Ishikawa (cell line): ENCODE results near the gene KCNF1.

Source experiments
- CEBPB ChIP-seq: IDR thresholded peaks from 2 replicates; pipeline ENCODE4 v1.6.1; 2012
- CREB1 ChIP-seq: IDR thresholded peaks from 2 replicates; pipeline ENCODE4 v1.6.1; 2012; ENCODE audit warnings: low read depth
- EGR1 ChIP-seq: IDR thresholded peaks from 2 replicates; pipeline ENCODE4 v1.6.1; 2012
- EP300 ChIP-seq: IDR thresholded peaks from 2 replicates; pipeline ENCODE4 v1.6.1; 2012; ENCODE audit warnings: borderline replicate concordance
- FOXM1 ChIP-seq: IDR thresholded peaks from 2 replicates; pipeline ENCODE4 v1.6.1; 2012; ENCODE audit warnings: low read depth, borderline replicate concordance
- MAX ChIP-seq: IDR thresholded peaks from 2 replicates; pipeline ENCODE4 v1.6.1; 2012
- NFIC ChIP-seq: IDR thresholded peaks from 2 replicates; pipeline ENCODE4 v1.6.1; 2012
- RAD21 ChIP-seq: IDR thresholded peaks from 2 replicates; pipeline ENCODE4 v1.6.1; 2012; ENCODE audit warnings: low read depth
- REST ChIP-seq: IDR thresholded peaks from 2 replicates; pipeline ENCODE4 v1.6.1; 2012; ENCODE audit warnings: low read depth, mild to moderate bottlenecking
- TAF1 ChIP-seq: IDR thresholded peaks from 2 replicates; pipeline ENCODE4 v1.6.1; 2012; ENCODE audit warnings: low read depth, mild to moderate bottlenecking
- TCF12 ChIP-seq: IDR thresholded peaks from 2 replicates; pipeline ENCODE4 v1.6.1; 2012; ENCODE audit warnings: low read depth
- TEAD4 ChIP-seq: IDR thresholded peaks from 2 replicates; pipeline ENCODE4 v1.6.1; 2012
- USF1 ChIP-seq: IDR thresholded peaks from 2 replicates; pipeline ENCODE4 v1.6.1; 2012
- YY1 ChIP-seq: IDR thresholded peaks from 2 replicates; pipeline ENCODE4 v1.6.1; 2012; ENCODE audit warnings: low read depth
- ZBTB7A ChIP-seq: IDR thresholded peaks from 2 replicates; pipeline ENCODE4 v1.6.1; 2012; ENCODE audit warnings: low read depth

Gene KCNF1

DNA sequence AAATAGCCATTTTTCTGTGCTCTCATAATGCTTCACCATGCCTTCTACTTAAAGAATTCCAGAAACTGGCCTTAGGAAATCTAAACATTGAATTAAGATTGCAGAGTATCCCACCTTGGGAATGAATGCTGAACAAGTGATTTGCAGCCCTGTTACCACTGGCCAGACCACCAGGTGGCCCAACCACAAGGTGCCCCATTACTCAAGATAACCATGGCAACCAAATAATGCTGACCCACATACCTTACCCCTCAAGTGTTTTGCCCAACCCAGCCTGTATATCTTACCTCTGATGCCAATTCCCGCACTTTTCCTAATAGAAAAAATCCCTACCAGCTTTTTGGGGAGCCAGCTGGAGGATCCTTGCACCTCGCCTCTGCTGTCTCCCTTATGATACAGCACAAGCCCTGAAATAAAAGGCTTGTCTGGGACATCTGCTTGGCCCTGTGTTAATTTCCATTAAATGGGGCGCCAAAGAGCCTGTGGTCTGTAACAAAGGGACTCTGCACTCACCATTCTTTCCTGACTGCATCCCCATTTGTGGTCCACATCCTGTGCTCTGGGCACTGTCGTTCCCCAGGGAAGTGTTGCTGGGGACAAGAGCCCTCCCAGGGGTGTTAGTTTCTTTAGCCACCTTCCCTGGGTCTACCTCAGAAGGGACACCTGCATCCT, 17.3 kb upstream of the KCNF1 start:
- no peak for TF ChIP-seq EP300
- no peak for TF ChIP-seq ZBTB7A
- TF ChIP-seq FOXM1, result no peak
- no peak for TF ChIP-seq TCF12
- TF ChIP-seq YY1, result no peak
- TF ChIP-seq USF1, result no peak
- TF ChIP-seq MAX, result no peak
- no peak for TF ChIP-seq REST
- no peak for TF ChIP-seq CREB1
- TF ChIP-seq TEAD4, result no peak
- no peak for TF ChIP-seq CEBPB
- no peak for TF ChIP-seq TAF1
- TF ChIP-seq EGR1, result no peak

GRCh38 chr2:10895231-10895630, 16.5 kb upstream of the KCNF1 start:
- TF ChIP-seq EP300, result no peak
- TF ChIP-seq EGR1, result no peak
- TF ChIP-seq NFIC, result no peak
- no peak for TF ChIP-seq TAF1
- no peak for TF ChIP-seq MAX
- TF ChIP-seq YY1, result no peak
- no peak for TF ChIP-seq TEAD4
- no peak for TF ChIP-seq ZBTB7A
- TF ChIP-seq TCF12, result no peak
- no peak for TF ChIP-seq RAD21

DNA sequence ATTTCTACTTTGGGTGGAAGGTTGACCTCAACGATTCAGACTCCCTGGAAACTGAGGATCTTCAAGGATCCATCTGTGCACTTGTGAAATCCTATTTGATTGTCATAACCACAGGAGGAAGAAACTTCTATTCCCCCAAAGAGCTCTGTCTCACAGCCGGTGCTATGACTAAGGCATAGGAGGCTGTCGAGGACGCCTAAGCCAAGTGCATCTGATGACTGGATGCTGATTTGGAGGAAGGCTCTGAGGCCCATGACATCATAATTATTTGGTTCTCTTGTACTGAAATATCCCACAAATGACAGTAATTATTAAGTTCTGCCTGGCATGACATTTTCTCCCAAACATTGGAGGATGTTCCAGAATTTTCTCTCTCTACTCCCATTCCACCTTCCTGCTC, 13.8 kb upstream of the KCNF1 start:
- TF ChIP-seq USF1, result no peak
- TF ChIP-seq TEAD4, result no peak

DNA sequence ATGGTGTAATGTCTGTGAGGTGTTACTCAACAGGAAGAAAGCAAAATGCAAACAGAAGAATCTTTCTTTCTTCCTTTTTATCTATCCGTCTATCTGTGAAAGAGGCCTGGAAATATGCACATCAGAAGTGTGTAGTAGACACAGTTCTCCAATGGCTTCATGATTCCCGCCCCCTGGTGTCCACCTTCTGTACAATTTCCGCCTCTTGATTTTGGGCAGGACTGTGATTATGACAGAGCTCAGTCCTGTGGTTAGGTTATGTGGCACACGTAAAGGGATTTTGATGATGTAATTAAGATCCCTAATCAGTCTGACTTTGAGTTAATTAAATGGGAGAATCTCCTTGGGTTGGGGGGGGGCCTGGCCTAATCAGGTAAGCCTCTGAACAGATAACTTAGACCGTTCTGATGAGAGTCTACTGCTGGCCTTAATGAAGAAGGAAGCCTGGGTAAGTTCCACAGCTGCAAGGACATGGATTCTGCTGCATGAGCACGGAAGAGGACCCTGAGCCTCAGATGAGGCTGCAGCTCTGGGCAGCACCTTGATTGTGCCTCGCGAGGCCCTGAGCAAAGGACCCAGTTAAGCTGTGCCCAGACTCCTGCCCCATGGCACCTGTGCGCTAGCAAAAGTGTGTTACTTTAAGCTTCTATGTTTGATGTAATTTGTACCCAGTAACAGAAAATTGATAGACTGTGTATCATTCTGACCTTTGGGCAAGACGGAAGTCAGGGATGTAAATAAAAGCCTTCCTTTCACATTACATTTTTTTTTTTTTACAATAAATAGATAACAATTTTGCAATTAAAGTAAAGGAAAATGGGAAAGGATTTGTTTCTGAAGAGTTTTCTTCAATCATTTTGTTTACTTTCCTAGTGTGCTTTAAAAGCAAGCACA, 11.3 kb upstream of the KCNF1 start:
- TF ChIP-seq REST (no peak), EGR1 (no peak), ZBTB7A (no peak), CREB1 (no peak), FOXM1 (no peak), RAD21 (peak; percentile 37)

- TF ChIP-seq EGR1 (no peak), TAF1 (no peak), CEBPB (no peak), REST (no peak), YY1 (no peak), TCF12 (no peak), TEAD4 (no peak)
These were observed 10.4 kb upstream of the KCNF1 start for GRCh38 chr2:10901160-10901939.
